ENCODE results near the gene PTPN5.

GRCh38 chr11:18743900-18744514 is 47.6 kb downstream of the PTPN5 start:
- no peak for TF ChIP-seq POLR2AphosphoS5 (IDR thresholded peaks at IDR 0.05)
- TF ChIP-seq CTCF (IDR thresholded peaks at IDR 0.05) = no peak
